Activated effector memory CD4-positive, alpha-beta T cell treated with anti-CD3 and anti-CD28 coated beads, Interleukin-2, amount 50 U/mL, for 16 hours (primary cell): ENCODE measurements around the gene NUP50.
"Not testable (repeated sequence)": the region's sequence is repeated elsewhere in the genome, so short reads cannot be mapped to it uniquely, and the experiment has no call there.

ENCODE experiments used
- DNase-seq: peaks from one replicate; pipeline ENCODE4 v3.0.0-alpha.2; 2020

NUP50 gene

GRCh38 chr22:45162531-45162930, 1.2 kb upstream of the NUP50 start:
- DNase-seq = no peak

GRCh38 chr22:45163099-45163450, 650 bp upstream of the NUP50 start:
- no peak for DNase-seq

- peak; percentile 79 for DNase-seq
Measured at GRCh38 chr22:45164270-45165088, 754 bp downstream of the NUP50 start.

- no peak for DNase-seq
Measured at GRCh38 chr22:45166932-45167331, 3.2 kb downstream of the NUP50 start.

- DNase-seq = peak; percentile 72
Measured at GRCh38 chr22:45169591-45170466, 6.1 kb downstream of the NUP50 start.

GRCh38 chr22:45171830-45172229, 8.1 kb downstream of the NUP50 start:
- DNase-seq = no peak

- no peak for DNase-seq
Measured at GRCh38 chr22:45172881-45173585, 9.3 kb downstream of the NUP50 start.

GRCh38 chr22:45179276-45180049, 15.7 kb downstream of the NUP50 start:
- no peak for DNase-seq

GRCh38 chr22:45180146-45180679, 16.5 kb downstream of the NUP50 start:
- no peak for DNase-seq

- DNase-seq = no peak
Measured at GRCh38 chr22:45181240-45181639, 17.5 kb downstream of the NUP50 start.

GRCh38 chr22:45181766-45182165, 18.0 kb downstream of the NUP50 start:
- no peak for DNase-seq

GRCh38 chr22:45183974-45184373, 20.2 kb downstream of the NUP50 start:
- no peak for DNase-seq

- peak; percentile 22 for DNase-seq
Measured at GRCh38 chr22:45185718-45186514, 22.2 kb downstream of the NUP50 start.

- DNase-seq = no peak
Measured at GRCh38 chr22:45187891-45188290, 24.2 kb downstream of the NUP50 start.

- peak; percentile 43 for DNase-seq
Measured at GRCh38 chr22:45188779-45189178, 25.1 kb downstream of the NUP50 start.

- DNase-seq = no peak
Measured at GRCh38 chr22:45190202-45190872, 26.6 kb downstream of the NUP50 start.

GRCh38 chr22:45191746-45192145, 28.0 kb downstream of the NUP50 start:
- DNase-seq = not testable (repeated sequence)

- DNase-seq = peak; percentile 54
Measured at GRCh38 chr22:45192701-45193187, 29.0 kb downstream of the NUP50 start.

- no peak for DNase-seq
Measured at GRCh38 chr22:45194686-45195085, 31.0 kb downstream of the NUP50 start.

- DNase-seq = no peak
Measured at GRCh38 chr22:45195616-45196015, 31.9 kb downstream of the NUP50 start.

- no peak for DNase-seq
Measured at GRCh38 chr22:45196308-45196707, 32.6 kb downstream of the NUP50 start.
